Astrocyte of the hippocampus (primary cell): ENCODE data around the gene PRPF40A.
A peak's percentile ranks its signal among the peaks of the same experiment; 100 is the strongest.

Experiments
- DNase-seq: peaks from one replicate; pipeline ENCODE4 v3.0.0; 2011; ENCODE audit warnings: low read depth, low spot score

The PRPF40A gene

GRCh38 chr2:152651834-152652233 is 65.4 kb downstream of the PRPF40A start:
- no peak for DNase-seq

- no peak for DNase-seq
These were observed 66.4 kb downstream of the PRPF40A start for GRCh38 chr2:152650768-152651371.

GRCh38 chr2:152649997-152650396 is 67.3 kb downstream of the PRPF40A start:
- DNase-seq, result no peak

GRCh38 chr2:152648336-152648735 is 68.9 kb downstream of the PRPF40A start:
- DNase-seq, result peak; percentile 23

- DNase-seq, result peak; percentile 83
These were observed 69.7 kb downstream of the PRPF40A start for GRCh38 chr2:152647552-152647951.

- DNase-seq, result peak; percentile 89
These were observed 70.5 kb downstream of the PRPF40A start for GRCh38 chr2:152646775-152647174.

GRCh38 chr2:152646264-152646663 is 71.0 kb downstream of the PRPF40A start:
- no peak for DNase-seq

GRCh38 chr2:152644189-152644873 is 72.9 kb downstream of the PRPF40A start:
- no peak for DNase-seq

GRCh38 chr2:152638590-152638989 is 78.7 kb downstream of the PRPF40A start:
- DNase-seq, result no peak

GRCh38 chr2:152638056-152638455 is 79.2 kb downstream of the PRPF40A start:
- DNase-seq, result no peak

GRCh38 chr2:152637251-152637650 is 80.0 kb downstream of the PRPF40A start:
- no peak for DNase-seq

GRCh38 chr2:152635635-152636298 is 81.5 kb downstream of the PRPF40A start:
- peak; percentile 70 for DNase-seq

GRCh38 chr2:152632736-152633135 is 84.5 kb downstream of the PRPF40A start:
- DNase-seq, result peak; percentile 38

- no peak for DNase-seq
These were observed 86.8 kb downstream of the PRPF40A start for GRCh38 chr2:152630466-152630865.

- DNase-seq, result no peak
These were observed 88.1 kb downstream of the PRPF40A start for GRCh38 chr2:152629202-152629601.

- DNase-seq, result peak; percentile 63
These were observed 89.8 kb downstream of the PRPF40A start for GRCh38 chr2:152627351-152627957.

- DNase-seq, result no peak
These were observed 90.3 kb downstream of the PRPF40A start for GRCh38 chr2:152626911-152627339.

GRCh38 chr2:152624805-152625204 is 92.5 kb downstream of the PRPF40A start:
- DNase-seq, result no peak

GRCh38 chr2:152623775-152624174 is 93.5 kb downstream of the PRPF40A start:
- DNase-seq, result no peak

- DNase-seq, result no peak
These were observed 94.1 kb downstream of the PRPF40A start for GRCh38 chr2:152623076-152623740.

GRCh38 chr2:152622219-152622618 is 95.0 kb downstream of the PRPF40A start:
- no peak for DNase-seq

- no peak for DNase-seq
These were observed 96.3 kb downstream of the PRPF40A start for GRCh38 chr2:152620985-152621384.
